CD4-positive, alpha-beta T cell treated with Interleukin-1 beta for 1 hour (primary cell): ENCODE measurements around the gene SART1.
"Not testable (repeated sequence)": the region's sequence is repeated elsewhere in the genome, so short reads cannot be mapped to it uniquely, and the experiment has no call there.

Experiments
- DNase-seq, 2 donors: peaks; one replicate each; pipeline ENCODE4 v3.0.0-alpha.2; 2020 to 2022

SART1 gene

DNA sequence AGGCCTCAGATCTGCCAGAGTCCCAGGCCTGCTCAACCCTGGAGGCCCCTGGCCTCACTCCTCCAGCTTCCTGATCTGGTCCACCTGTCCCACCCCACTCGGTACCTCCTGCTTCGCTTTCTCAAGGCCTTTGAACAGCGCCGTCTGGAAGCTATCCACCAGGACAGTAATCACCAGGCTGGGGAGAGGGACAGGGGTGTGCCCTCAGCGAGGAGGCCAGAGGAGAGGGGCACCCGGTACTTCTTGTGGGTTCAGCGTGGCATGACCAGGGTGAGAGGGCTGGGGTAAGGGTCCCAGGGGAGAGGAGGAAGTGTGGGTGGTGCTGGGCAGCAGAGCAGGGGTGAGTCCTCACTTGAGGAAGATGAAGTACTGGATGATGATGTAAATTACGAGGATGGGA, 58.7 kb downstream of the SART1 start:
- DNase-seq: no peak

- peak in 1 of 2 donors; percentile 72 for DNase-seq
Measured at GRCh38 chr11:66020618-66021357, 59.3 kb downstream of the SART1 start.

- peak; percentile 69 to 75 for DNase-seq
Measured at GRCh38 chr11:66022401-66023185, 61.1 kb downstream of the SART1 start.

- DNase-seq: not testable (repeated sequence)
Measured at GRCh38 chr11:66023186-66023440, 61.6 kb downstream of the SART1 start.

DNA sequence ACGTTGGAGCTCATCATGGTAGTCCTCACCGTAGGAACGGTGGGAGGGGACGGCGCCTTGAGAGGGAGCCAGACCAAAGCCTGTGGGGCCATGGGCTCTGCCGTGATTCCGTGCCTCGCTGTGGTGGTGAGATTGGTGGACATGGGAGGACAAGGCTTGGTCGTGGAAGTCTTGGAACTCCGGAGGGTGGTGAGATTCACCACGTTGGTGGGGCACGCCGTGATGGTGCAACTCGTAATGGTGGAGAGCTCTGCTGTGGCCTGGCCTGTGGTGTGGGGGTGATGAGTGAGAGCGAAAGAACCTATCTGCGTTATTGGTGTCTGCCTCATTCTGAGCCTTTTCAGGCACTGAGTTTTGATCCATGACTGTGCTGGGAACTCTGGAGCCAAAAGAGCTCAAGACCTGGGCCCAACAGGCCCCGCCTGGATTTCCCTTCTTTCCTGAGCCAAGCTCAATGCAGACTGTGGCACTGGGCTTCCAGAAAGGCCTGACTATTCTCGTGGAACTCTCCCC, 64.5 kb downstream of the SART1 start, which contains the start of gene CATSPER1:
Gene CATSPER1, minus strand, starts transcription at position 463 of the 513 bp plus-strand sequence. Its CDS starts 100 bp downstream, at position 363.
- DNase-seq: no peak
